ENCODE measurements around the gene ADH1B.

DNA sequence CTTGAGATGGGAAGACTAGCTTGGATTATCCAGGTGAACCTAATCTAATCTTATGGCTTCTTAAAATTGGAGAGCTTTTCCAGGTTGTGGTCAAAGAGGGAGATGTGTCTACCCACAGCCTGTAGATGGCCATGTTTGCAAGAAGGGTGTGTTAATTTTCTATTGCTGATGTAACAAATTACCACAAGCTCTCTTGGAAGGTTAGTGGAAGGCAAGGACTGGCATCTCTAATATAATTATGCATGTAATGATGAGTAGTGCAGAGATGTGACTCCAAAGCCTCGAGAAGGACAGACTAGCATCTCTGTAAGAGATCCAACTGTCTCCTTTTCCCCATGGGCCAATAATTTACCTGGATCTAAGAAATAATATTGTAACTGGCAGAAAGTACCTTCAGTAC, 3.2 kb upstream of the ADH1B start:
- TF ChIP-seq, protein P1, sequence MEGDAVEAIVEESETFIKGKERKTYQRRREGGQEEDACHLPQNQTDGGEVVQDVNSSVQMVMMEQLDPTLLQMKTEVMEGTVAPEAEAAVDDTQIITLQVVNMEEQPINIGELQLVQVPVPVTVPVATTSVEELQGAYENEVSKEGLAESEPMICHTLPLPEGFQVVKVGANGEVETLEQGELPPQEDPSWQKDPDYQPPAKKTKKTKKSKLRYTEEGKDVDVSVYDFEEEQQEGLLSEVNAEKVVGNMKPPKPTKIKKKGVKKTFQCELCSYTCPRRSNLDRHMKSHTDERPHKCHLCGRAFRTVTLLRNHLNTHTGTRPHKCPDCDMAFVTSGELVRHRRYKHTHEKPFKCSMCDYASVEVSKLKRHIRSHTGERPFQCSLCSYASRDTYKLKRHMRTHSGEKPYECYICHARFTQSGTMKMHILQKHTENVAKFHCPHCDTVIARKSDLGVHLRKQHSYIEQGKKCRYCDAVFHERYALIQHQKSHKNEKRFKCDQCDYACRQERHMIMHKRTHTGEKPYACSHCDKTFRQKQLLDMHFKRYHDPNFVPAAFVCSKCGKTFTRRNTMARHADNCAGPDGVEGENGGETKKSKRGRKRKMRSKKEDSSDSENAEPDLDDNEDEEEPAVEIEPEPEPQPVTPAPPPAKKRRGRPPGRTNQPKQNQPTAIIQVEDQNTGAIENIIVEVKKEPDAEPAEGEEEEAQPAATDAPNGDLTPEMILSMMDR (conservative IDR thresholded peaks at IDR 0.05): no peak
- no peak for TF ChIP-seq ZFX (IDR thresholded peaks at IDR 0.05)

Data from C4-2B (cell line).